Thyroid gland (tissue), 4 donors: Measurements from ENCODE around the gene B4GAT1. TPM values are rescaled to one million over a fixed set of nuclear protein-coding genes. Genes with fewer than 3 reads are reported as not detected.

Source experiments
- DNase-seq, 2 donors: peaks; one replicate each; pipeline ENCODE4 v3.0.0-alpha.2; 2019
- H3K27ac ChIP-seq, 3 donors: fragments of 200-600 bp; sonication (generic); 1 replicate in 2 of 3; 2 replicates in 1 of 3; pipeline ENCODE4 v1.5.1; 2016 to 2019; ENCODE audit warnings: mild to moderate bottlenecking in 1 of 3, moderate library complexity in 1 of 3
- H3K27me3 ChIP-seq: fragments of 200-600 bp; sonication (generic); one replicate; pipeline ENCODE4 v1.5.1; 2019
- H3K36me3 ChIP-seq, 2 donors: fragments of 200-600 bp; sonication (generic); one replicate each; pipeline ENCODE4 v1.5.1; 2016 to 2019
- H3K4me1 ChIP-seq, 2 donors: fragments of 200-600 bp; sonication (generic); one replicate each; pipeline ENCODE4 v1.5.1; 2017 to 2019
- H3K4me3 ChIP-seq, 3 donors: fragments of 200-600 bp; sonication (generic); replicated peaks in 1 of 3; 1 replicate in 2 of 3; 2 replicates in 1 of 3; pipeline ENCODE4 v1.5.1; 2016; ENCODE audit warnings: mild to moderate bottlenecking in 1 of 3
- H3K9me3 ChIP-seq: fragments of 200-600 bp; sonication (generic); one replicate; pipeline ENCODE4 v1.5.1; 2017
- CTCF ChIP-seq, 6 experiments: fragments of 200-600 bp in 3 of 6; fragments of 450-650 bp in 3 of 6; sonication (generic) in 3 of 6; IDR thresholded peaks; one replicate each; pipeline ENCODE4 v1.5.1; 2016 to 2019; ENCODE audit warnings: antibody characterized with exemption in 6 of 6, mild to moderate bottlenecking in 2 of 6, inconsistent platforms in 1 of 6, moderate library complexity in 1 of 6
- POLR2A ChIP-seq, 2 donors: fragments of 450-650 bp; IDR thresholded peaks; one replicate each; pipeline ENCODE4 v1.6.1; 2017; ENCODE audit warnings: antibody characterized with exemption in 2 of 2, mild to moderate bottlenecking in 2 of 2, moderate library complexity in 1 of 2
- WGBS, 2 donors: methylation state at CpG; one replicate each; pipeline ENCODE4 v1.1.5; 2017; 5-methylcytosine and 5-hydroxymethylcytosine counted together
- intact Hi-C: fragments of 100-400 bp; cut with DNase I; formaldehyde crosslinking; loops from one replicate; pipeline ENCODE4 v1.15.1; 2023
- total RNA-seq, 4 donors: library from RNA; depleted of rRNA; stranded (reverse); fragments of >200 nt; gene quantifications; one replicate each; pipeline ENCODE4 v1.2.3, GENCODE V29; 2016

Gene B4GAT1
- total RNA-seq, 4 donors from 2014 or later = 41.1 to 67.2 (median 49.5) TPM

GRCh38 chr11:66343176-66343575 is 4.3 kb downstream of the B4GAT1 start:
- Histone ChIP-seq H3K4me3 (no peak overlapping the region), H3K27me3 (no peaks in the 10 kb centered on the region), H3K36me3 (peaks cover 26 to 31% of the 10 kb centered on the region in 2 donors), H3K27ac (no peak overlapping the region), H3K4me1 (peaks cover 27 to 30% of the 10 kb centered on the region in 2 donors), H3K9me3 (no peaks in the 10 kb centered on the region)
- intact Hi-C loops = no loop called here
- no peak for DNase-seq
- TF ChIP-seq CTCF (IDR thresholded peaks at IDR 0.05) (no peak), POLR2A (IDR thresholded peaks at IDR 0.05) (no peak)
- 93 to 95% methylated on average over 8 of the region's 8 CpGs for WGBS, 2 donors

- WGBS, 2 donors = 94 to 95% methylated on average over 18 to 21 of the region's 21 CpGs
- no peak for DNase-seq
- intact Hi-C loops = no loop called here
- peaks cover 29 to 30% of the 10 kb centered on the region in 2 donors for H3K4me1 ChIP-seq
- H3K27me3 ChIP-seq = no peaks in the 10 kb centered on the region
- H3K4me3 ChIP-seq = no peak overlapping the region
- H3K36me3 ChIP-seq = peaks cover 31 to 32% of the 10 kb centered on the region in 2 donors
- no peak overlapping the region for H3K27ac ChIP-seq
- TF ChIP-seq POLR2A (IDR thresholded peaks at IDR 0.05) (no peak), CTCF (IDR thresholded peaks at IDR 0.05) (no peak)
- no peaks in the 10 kb centered on the region for H3K9me3 ChIP-seq
These were observed 5.8 kb downstream of the B4GAT1 start for GRCh38 chr11:66341502-66342126.

GRCh38 chr11:66340596-66341501 is 6.6 kb downstream of the B4GAT1 start:
- peaks cover 28% of the 10 kb centered on the region in 2 donors for H3K4me1 ChIP-seq
- DNase-seq = no peak
- intact Hi-C loops = no loop called here
- 96 to 97% methylated on average over 19 to 24 of the region's 28 CpGs for WGBS, 2 donors
- H3K9me3 ChIP-seq = no peaks in the 10 kb centered on the region
- H3K36me3 ChIP-seq = peaks cover 31 to 32% of the 10 kb centered on the region in 2 donors
- H3K4me3 ChIP-seq = no peak overlapping the region
- H3K27me3 ChIP-seq = no peaks in the 10 kb centered on the region
- TF ChIP-seq CTCF (IDR thresholded peaks at IDR 0.05) = no peak
- no peak for TF ChIP-seq POLR2A (IDR thresholded peaks at IDR 0.05)
- H3K27ac ChIP-seq = no peak overlapping the region

GRCh38 chr11:66339686-66340483 is 7.5 kb downstream of the B4GAT1 start:
- TF ChIP-seq CTCF (IDR thresholded peaks at IDR 0.05) (no peak), POLR2A (IDR thresholded peaks at IDR 0.05) (no peak)
- H3K4me3 ChIP-seq = no peak overlapping the region
- intact Hi-C loops = no loop called here
- no peaks in the 10 kb centered on the region for H3K9me3 ChIP-seq
- peaks cover 31 to 32% of the 10 kb centered on the region in 2 donors for H3K36me3 ChIP-seq
- no peak for DNase-seq
- 76 to 78% methylated on average over 10 to 14 of the region's 14 CpGs for WGBS, 2 donors
- no peak overlapping the region for H3K27ac ChIP-seq
- no peaks in the 10 kb centered on the region for H3K27me3 ChIP-seq
- H3K4me1 ChIP-seq = peaks cover 21 to 29% of the 10 kb centered on the region in 2 donors
